GM18511 (cell line): Measurements from ENCODE around the gene TARBP2.
"Not testable (repeated sequence)": the region's sequence is repeated elsewhere in the genome, so short reads cannot be mapped to it uniquely, and the experiment has no call there.

Experiments used
- ATAC-seq: cut with Tn5 transposase; IDR thresholded peaks from one replicate; pipeline ENCODE4 v1.9.1; 2021; ENCODE audit warnings: mild to moderate bottlenecking, moderate library complexity; ENCODE audit not compliant: unreplicated experiment

TARBP2 gene

DNA sequence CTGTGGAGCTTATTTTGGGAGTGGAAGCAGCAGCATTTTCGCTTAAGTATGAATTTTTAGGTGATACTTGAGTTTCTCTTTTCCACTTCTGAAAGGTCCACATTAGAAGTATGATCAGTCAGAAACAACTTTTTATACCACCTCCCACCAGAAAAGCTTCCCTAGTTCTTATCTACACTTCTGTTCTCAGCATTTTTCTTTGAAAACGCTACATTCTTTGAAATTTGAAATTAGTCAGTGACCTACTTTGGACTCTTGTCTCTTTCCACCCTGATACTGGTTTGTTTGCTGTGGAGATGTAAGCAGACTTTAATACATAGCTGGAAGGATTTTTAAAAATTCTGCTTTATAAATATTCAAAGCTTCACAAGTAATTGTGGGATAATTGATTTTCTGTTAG, 27.0 kb upstream of the TARBP2 start:
- no peak for ATAC-seq

DNA sequence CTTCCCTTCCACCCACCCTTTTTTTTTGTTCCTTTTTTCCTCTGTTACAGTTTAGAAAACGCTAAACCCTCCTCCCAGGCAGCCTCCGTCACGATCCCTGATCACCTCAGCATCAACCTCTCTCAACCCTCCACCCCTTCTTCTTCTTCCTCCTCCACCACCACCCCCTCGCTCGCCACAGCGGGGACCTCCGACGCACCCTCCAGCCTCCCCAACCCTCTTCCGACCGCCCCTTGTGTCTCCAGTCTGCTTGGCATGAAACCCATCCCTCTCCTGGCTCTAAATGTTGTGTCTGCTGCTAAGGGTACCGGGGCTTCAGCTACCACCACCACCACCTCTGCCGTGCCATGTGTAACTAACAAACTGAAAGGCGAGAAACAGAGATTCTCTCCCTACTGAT, 26.3 kb upstream of the TARBP2 start:
- ATAC-seq = no peak

DNA sequence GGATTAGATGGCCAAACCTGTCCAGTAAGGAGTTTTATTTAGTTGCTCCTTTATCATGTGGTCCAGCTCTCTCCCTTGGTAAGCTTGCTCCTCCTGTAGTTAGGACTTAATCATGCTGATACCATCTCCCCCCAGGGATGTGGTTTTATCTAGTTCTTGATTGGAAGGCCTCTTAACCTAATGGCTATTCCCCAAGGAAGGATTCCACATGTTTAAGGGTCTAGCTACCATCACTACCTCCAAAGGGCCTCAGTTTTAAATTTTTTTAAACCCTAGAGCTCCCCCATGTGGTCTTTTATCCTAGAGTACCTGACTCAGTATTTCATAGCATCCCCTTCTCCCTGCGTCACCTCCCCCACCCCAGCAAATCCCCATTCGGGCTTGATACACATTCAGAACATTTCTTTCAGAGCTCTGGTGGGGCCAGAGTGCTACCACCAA, 24.3 kb upstream of the TARBP2 start:
- ATAC-seq = no peak

DNA sequence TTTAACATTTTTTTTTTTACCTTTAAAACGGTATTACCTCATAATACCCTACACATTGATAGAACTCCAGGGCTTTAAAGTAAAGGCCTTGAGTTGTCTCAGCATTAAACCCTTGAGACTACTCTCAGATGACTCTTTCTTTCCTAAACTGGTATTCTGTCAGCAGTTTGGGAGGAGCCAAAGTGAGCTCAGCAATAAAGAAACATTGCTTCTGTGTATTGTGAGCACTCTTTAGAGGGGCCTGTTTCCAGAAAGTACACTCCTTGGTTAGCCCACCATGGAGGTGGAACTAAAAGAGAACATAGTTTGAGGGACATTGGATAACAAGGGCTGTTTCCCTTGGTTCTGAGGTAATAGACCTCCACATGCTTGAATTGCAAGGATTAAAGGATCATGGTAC, 22.2 kb upstream of the TARBP2 start:
- no peak for ATAC-seq

DNA sequence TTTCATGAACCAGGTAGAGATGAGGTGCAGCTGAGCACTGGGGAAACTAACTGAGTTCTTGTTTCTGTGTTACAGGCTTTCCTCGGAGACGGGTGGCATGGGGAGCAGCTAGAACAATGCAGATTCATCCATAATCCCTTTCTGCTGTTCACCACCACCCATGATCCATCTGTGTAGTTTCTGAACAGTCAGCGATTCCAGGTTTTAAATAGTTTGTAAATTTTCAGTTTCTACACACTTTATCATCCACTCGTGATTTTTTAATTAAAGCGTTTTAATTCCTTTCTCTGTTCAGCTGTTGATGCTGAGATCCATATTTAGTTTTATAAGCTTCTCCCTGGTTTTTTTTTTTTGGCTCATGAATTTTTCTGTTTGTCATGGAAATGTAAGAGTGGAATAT, 21.8 kb upstream of the TARBP2 start:
- ATAC-seq = no peak

DNA sequence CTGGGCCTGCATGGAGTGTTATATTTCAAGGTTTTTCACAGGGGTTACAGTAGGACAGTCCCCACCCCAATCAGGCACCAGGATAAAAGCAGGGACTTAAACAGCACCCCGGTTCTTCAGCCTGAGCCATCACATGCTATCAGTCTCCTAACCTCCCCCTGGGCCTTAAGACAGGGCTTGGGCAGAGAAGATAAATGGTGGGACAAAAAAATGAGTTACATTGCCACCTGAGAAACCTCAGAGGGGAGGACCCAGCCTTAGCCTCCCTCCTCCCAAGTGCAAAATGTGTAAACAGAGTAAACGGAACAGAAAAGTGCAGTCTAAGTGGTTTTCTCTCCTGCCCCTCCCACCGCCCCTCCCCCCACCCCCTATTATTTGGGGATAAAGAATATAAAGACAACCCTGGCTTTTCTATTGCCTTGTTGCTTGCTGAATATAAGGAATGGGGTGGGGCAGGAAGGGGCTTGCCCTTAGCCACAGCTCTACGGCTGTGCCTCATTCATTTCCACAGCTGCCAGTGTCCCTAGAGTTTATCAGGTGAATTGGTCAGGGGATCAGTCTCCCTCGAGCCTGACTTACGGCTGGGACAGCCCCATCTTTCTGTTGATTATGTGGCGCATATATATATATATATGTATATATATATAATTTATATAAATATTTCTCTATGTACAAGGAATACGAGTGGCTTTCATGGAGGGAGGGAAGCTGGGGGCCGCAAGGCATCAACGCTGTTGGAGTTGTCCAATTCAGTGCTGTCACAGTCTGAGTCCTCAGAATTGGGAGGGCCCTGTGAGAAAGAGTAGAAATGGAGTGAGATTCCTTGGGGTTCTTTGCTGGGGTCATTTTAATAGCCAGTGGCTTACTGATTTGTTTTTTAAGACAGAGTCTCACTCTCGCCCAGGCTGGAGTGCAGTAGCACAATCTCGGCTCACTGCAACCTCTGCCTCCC, 20.3 kb upstream of the TARBP2 start:
- ATAC-seq = no peak

DNA sequence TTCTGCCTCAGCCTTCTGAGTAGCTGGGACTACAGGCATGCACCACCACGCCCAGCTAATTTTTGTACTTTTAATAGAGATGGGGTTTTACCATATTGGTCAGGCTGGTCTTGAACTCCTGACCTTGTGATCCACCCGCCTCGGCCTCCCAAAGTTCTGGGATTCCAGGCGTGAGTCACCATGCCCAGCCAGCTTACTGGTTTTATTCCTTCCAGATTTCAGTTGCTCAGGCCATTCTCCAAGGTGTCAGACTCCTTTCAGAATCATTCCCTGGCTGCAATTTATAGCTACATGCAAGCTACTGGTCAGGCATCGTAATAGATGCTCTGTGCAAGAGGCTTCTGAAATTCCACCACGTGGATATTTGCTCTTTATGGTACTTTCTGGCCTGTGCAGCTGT, 19.6 kb upstream of the TARBP2 start:
- ATAC-seq = not testable (repeated sequence)

DNA sequence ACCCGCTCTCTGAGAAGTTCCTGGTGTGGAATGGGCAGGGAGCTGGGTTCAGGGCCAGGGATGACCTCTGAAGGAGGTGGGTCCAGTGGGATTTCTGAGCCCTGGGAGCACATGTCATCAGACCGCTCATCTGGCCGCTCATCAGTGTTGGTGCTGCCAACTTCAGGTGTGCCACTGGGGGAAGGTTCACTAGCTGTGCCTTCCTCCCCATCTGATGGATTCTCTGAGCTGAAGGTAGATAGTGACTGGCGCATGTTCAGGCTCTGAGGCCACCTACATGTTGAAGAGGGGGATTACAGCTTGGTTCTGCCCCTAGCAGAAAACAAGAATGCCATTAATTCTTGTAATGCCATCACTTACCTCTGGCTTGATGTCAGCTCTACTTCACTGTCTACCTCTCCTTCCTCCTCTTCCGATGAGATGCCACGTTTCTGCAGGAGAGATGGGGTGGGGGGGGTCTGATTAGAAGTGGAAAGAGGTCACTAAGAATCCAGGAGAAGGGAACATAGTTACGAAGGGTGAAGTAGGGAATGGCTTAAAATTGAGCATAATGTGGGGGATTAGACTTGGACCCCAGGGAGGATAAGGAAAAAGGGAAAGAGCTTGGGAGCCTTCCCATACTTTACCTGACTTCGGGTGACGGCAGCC, 19.0 kb upstream of the TARBP2 start:
- no peak for ATAC-seq

DNA sequence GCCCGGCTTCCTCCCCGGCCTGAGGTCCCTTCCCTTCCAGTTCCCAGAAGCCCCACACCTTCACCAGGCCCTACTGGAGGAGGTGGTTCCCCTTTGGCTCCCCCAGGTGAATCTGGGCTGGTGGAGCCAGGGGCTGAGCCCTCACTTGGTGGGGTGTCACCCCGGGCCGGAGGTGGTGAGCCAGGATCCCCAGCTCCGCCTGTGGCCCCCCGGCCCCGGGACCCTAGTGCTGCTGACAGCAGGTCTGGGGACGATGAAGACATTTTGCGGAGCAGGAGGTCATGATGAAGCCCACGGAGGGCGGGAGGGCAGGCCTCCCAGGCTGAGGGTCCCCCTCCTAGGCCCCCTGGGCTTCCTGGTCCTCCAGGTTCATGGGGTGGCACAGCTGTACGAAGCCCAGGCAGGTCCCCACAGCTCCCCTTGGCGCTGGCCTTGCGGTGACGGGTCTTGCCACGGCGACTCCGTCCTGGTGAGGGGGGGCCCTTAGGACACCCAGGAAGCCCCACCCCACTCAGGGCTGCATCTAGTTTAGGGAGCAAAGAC, 18.4 kb upstream of the TARBP2 start:
- ATAC-seq = no peak

DNA sequence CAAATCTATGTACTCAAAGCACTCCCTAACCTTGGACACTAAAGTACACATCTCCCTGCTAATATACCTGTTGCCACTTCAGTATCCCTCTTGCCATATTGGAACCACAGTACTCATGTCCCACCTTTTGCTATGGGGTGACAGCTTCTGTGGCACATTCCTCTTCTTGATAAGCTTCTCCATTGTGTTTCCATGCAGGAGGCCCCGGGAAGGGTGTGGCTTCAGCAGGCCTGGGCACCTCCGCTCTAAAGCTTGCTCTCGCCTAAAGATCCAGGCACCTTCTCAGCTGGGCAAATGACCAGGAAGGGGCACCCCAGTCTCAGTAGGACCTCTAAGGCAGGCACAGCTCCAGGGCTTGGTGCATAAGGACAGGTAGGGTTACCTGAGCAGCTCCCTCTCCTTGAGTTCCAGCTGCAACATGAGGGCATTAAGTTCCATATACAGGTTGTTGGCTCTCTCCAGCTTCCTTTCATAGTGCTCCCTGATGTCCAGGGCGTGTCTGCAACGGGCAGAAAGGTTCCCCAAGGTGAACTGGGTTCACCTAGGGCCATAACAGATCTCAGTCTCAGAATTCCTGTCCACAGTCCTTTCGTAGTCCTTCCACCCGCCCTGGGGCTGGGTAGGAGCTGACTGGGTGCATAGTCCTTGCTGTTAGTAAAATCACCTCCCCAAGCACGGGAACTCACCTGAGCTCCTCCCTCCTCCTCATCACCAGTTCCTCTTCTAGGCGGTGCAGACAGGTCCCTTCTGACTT, 17.7 kb upstream of the TARBP2 start:
- no peak for ATAC-seq

DNA sequence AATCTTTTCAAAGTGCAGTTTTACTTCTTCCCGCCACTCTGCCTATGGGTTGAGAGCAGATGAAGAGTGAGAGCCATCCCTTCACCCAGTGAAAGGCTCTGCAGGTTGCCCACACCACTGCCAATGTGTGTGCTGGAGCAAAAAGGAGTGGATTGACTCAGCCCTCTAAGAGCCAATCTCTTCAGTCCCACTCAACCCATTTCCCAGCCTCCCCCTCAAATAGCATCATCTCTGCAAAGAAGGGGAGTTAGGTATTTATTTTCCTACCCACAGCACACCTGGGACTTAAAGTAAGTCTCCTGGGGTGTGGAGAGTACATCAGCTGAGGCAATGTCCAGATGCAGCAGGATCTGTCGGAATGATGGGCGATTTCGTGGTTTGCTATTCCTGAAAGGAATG, 17.1 kb upstream of the TARBP2 start:
- no peak for ATAC-seq

DNA sequence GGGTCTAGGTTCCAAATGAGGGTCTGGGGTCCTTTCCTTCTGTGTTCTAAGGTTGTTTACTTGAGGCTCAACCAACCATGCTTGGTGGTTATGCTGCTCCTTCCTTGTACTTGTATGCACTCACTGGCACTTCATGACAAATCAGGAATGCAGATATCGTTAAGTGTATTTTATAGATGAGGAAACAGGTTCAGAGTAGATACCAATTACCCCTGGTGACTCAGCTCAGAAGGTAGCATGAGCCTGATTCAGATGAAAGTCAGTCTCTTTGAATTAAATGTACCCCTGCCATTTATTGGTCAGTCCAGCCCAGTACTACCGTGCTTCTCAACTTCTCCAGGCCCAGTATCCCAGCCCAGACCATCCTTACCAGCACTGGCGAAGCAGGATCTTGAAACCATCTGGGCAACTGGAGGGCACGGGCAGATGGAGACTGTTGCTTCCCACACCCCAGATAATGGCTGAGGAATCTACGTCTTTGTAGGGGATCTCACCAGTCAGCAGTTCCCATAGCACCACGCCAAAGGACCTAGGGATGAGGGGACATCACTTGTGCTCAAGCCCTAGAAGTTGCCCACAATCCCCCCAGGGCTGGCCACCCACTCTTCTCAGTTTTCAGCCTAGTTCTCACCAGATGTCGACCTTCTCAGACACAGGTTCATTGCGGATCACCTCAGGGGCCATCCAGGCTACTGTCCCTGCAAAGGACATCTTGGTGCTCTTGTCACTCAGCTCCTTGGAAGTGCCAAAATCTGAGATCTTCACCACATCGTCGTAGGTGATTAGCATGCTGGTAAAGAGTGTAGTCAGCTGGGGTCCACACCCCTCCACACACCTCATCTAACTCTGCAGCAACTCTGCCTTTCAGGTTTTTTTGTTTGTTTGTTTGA, 16.2 kb upstream of the TARBP2 start:
- no peak for ATAC-seq

DNA sequence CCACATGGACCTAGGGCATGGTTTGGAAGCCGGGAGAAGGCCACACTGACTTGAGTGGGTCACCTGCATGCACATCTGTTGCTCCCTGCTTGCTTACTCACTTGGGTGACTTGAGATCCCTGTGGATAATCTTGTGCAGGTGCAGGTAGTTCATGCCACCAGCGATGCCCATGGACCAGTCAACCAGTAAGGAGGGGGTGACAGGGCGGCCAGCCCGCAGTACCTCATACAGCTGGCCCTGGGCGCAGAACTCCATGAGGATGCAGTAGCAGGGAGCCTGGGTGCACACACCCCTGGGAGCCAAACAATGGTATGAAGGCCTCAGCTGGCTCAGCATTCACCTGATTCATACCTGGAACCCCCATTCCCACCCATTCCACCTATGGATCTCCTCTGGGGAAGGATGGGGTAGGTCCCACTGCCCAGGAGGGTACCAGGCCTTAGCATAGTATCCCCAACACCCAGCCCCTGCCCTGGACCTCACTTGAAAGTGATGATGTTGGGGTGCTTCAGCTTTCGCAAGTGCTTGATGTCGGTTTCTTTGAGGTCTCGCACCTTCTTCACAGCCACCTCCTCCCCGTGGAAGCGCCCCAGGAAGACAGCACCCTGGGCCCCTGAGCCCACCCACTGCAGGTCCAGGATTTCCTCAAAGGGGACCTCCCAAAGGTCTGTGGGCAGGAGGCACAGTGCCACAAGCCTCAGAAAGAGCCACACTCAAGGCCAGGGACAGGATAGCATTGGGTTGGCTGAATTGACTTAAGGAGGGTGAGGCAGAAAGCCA, 14.9 kb upstream of the TARBP2 start:
- no peak for ATAC-seq

DNA sequence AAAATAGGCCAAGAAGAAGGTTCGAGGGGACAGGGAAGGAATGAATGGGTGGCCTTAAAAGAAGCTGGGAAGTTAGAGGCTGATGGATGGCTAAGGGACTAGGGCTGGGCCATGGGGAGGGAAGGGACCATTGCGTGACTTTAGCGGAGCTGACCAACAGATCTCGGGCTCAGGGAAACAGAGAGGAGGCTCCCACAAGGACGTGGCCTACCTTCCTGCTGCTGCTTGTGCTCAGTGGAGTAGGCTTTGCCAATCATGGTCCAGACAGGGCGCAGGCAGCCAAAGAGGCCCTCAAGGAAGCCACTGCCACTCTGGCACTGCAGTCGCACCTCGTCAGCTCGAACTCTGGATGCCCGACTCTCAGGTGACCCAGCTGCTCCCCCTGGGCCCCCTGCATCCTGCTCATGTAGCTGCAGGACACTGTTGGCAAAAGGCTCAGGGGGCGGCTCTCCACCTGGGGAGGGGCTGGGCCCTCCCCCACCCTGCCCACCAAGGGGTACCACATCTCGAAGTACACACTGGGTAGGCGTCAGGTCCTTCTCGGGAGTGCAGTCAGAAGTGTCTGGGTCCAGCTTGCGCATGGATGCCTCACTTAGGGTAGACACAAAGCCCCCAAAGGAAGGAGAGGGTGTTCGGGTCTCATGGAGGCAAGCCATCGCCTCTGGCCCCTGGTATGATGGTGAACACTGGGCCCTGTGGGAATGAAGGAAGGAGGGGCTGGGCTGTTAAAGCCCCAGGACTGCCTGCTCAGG, 14.2 kb upstream of the TARBP2 start:
- no peak for ATAC-seq

DNA sequence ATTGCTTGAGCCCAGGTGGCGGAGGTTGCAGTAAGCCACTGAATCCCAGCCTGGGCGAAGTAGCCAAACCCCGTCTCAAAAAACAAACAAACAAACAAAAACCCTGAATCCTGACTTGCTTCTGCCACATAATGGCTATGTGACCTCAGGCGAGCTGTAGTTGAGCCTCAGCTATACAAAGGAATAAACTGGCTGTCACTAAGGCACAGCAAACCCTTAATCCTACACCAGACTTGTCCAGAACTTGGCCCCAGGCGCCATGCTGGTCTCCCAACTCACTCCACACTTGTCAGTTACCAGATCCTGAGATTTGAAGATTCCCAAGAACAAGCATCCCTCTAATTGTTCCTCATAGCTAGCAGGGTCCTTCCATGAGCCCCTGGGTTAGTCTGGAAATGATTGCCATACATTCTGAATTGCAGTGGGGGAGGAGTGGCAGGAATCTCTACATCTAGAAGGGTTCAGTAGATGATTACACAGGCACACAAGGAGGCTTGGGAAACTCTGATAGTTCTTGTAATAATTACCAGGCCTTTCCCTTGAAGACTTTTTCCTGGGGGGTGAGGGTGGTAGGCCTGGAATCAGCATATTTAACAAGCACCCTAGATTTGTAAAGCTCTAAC, 11.7 kb upstream of the TARBP2 start:
- no peak for ATAC-seq

DNA sequence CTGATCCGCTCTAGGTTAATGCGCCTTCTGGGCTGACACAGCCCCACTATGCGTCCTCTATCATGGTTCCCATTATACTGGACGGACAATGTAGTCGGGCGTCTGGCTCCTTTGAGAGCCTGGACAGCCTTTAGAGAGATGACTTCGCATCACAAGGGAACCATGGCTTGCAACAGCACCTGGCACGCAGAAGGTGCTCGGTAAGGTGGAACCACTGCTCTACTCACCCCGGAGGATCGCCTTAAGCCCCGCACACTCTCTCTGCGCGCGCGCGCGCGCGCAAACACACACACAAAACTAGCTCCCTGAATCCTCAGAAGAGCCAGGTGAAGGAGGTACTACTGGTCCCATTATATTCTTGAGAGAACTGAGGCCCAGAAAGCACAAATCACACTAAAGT, 8.9 kb upstream of the TARBP2 start:
- no peak for ATAC-seq

DNA sequence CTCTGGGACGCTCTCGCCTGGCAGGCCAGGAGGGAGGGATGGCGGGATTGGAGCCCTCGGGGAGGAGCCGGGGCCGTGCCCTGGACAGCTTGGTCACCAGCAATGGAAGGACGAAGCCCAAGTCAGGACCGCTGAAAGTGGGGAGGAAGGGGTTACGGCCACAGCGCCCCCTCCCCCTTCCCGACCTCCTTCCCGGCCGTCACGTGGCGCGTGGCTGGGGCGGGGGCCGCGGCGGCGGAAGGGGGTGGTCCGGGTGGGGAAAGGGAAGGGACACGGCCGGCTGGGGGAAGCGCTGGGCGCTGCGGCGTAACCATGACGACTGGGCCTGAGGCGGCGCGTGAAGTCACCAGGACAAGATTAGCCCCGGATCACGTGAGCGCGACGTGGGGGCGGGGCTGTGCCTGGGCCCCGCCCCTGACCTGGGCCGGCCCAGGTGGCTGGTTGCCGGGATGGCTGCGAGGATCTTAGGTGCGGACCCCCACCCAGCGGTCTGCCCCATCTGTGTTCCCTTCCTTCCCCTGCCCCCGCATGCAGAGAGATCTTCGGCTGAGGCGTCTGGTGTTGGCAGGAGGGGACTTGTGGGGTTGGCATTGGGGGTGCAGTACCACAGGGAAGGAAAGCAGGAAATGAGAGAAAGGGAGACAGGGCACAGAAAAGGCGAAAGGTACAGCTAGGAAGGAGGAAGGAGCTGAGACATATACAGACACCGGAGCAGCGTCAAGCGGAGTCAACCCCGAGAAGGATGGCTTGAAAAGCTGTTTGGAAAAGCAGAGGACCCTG, 8.1 kb upstream of the TARBP2 start:
- peak; percentile 96 for ATAC-seq
